Activated T-helper 2 cell treated with anti-CD3 and anti-CD28 coated beads, Interferon-gamma antibody, Interleukin-2, Interleukin-4, amounts not matched to agents 10 μg/mL and 5 μg/mL and 100 μg/mL, durations not matched to agents 14 hours and 24 hours and 36 hours (primary cell): ENCODE measurements around the gene NOL12. TPM values are rescaled to one million over a fixed set of nuclear protein-coding genes. Genes with fewer than 3 reads are reported as not detected.
A peak's percentile ranks its signal among the peaks of the same experiment; 100 is the strongest.
"Not testable (repeated sequence)": the region's sequence is repeated elsewhere in the genome, so short reads cannot be mapped to it uniquely, and the experiment has no call there.

ENCODE experiments used
- DNase-seq: peaks from one replicate; pipeline ENCODE4 v3.0.0; 2021; ENCODE audit warnings: low spot score
- H3K27ac Mint-ChIP-seq: one replicate; pipeline ENCODE4 v1.8.0; 2021; ENCODE audit warnings: mixed read lengths
- H3K27me3 Mint-ChIP-seq: one replicate; pipeline ENCODE4 v1.8.0; 2021; ENCODE audit warnings: low read depth, mixed read lengths
- H3K36me3 Mint-ChIP-seq: one replicate; pipeline ENCODE4 v1.8.0; 2021; ENCODE audit warnings: low read depth, mixed read lengths
- H3K4me1 Mint-ChIP-seq: one replicate; pipeline ENCODE4 v1.8.0; 2021; ENCODE audit warnings: low read depth, mixed read lengths
- H3K4me3 Mint-ChIP-seq: one replicate; pipeline ENCODE4 v1.8.0; 2021; ENCODE audit warnings: low read depth, mild to moderate bottlenecking, moderate library complexity, mixed read lengths
- H3K9me3 Mint-ChIP-seq: one replicate; pipeline ENCODE4 v1.8.0; 2021; ENCODE audit warnings: mixed read lengths
- intact Hi-C: fragments of 100-400 bp; cut with micrococcal nuclease; formaldehyde crosslinking; loops from one replicate; pipeline ENCODE4 v1.15.1; 2023
- total RNA-seq: library from RNA; stranded (reverse); gene quantifications from 2 replicates; pipeline ENCODE4 v1.2.3, GENCODE V29; 2022

NOL12 gene
- total RNA-seq, 1 donor from 2014 or later: 60.6 TPM

GRCh38 chr22:37650463-37651136 is 35.5 kb upstream of the NOL12 start:
- no peak overlapping the region for H3K27ac Mint-ChIP-seq
- H3K4me1 Mint-ChIP-seq: no peaks in the 10 kb centered on the region
- H3K4me3 Mint-ChIP-seq: no peak overlapping the region
- intact Hi-C loops: no loop called here
- no peaks in the 10 kb centered on the region for H3K9me3 Mint-ChIP-seq
- H3K36me3 Mint-ChIP-seq: peaks cover 65% of the 10 kb centered on the region
- DNase-seq: no peak
- no peaks in the 10 kb centered on the region for H3K27me3 Mint-ChIP-seq

GRCh38 chr22:37654563-37655251 is 31.4 kb upstream of the NOL12 start:
- intact Hi-C loops: no loop called here
- H3K27ac Mint-ChIP-seq: peak overlapping the region; percentile 33
- H3K9me3 Mint-ChIP-seq: no peaks in the 10 kb centered on the region
- no peak overlapping the region for H3K4me3 Mint-ChIP-seq
- H3K4me1 Mint-ChIP-seq: peaks cover 9% of the 10 kb centered on the region
- no peak for DNase-seq
- H3K36me3 Mint-ChIP-seq: peaks cover 40% of the 10 kb centered on the region
- H3K27me3 Mint-ChIP-seq: no peaks in the 10 kb centered on the region

DNA sequence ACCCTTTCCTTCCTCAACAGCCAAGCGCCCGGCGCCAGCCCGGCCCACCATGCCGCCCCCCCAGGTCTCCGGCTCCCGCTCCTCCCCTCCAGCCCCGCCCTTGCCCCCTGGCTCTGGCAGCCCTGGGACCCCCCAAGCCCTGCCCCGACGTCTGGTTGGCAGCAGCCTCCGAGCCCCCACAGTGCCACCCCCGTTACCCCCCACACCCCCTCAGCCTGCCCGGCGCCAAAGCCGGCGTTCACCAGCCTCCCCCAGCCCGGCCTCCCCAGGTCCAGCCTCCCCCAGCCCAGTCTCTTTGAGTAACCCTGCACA is 30.9 kb upstream of the NOL12 start:
- Mint-ChIP-seq H3K36me3 (peaks cover 36% of the 10 kb centered on the region), H3K4me3 (no peak overlapping the region), H3K27me3 (no peaks in the 10 kb centered on the region), H3K27ac (no peak overlapping the region), H3K9me3 (no peaks in the 10 kb centered on the region), H3K4me1 (peaks cover 14% of the 10 kb centered on the region)
- intact Hi-C loops: no loop called here
- DNase-seq: no peak

- intact Hi-C loops, H3K27me3 Mint-ChIP-seq, H3K4me3 Mint-ChIP-seq, H3K9me3 Mint-ChIP-seq, DNase-seq: not testable (repeated sequence)
- H3K4me1 Mint-ChIP-seq: peaks cover 24% of the 10 kb centered on the region
- peaks cover 38% of the 10 kb centered on the region for H3K36me3 Mint-ChIP-seq
- H3K27ac Mint-ChIP-seq: peak overlapping the region; percentile 36
Measured at GRCh38 chr22:37656583-37656982, 29.6 kb upstream of the NOL12 start.

DNA sequence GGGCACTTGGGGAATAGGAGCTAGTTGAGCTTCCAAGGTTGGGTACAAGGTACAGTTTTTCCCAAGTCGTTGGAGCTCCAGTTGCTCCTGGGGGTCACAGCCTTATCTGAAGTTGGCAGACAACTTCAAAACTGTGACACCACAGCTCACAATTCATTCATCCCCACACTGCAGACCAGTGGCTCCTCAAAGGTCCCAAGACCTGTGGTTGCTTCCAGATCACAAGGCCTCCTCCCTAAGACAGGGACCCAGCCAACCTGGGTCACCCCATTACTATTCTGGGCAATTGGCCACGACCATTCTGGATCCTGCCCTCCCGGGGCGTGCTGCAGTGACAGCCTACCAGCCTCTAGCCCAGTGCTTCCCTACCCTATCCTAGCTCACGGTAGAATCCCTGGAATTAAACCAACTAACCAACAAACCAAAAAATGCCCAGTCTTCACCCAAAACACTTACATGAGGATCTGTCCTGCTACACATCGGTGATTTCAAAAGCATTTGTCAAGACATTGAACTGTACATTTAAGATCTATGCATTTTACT is 28.5 kb upstream of the NOL12 start:
- H3K9me3 Mint-ChIP-seq: no peaks in the 10 kb centered on the region

GRCh38 chr22:37658133-37659065 is 27.7 kb upstream of the NOL12 start, which contains the start of gene PDXP:
TSS of gene PDXP (plus strand) at chr22:37658723. CDS start at chr22:37658783, 60 bp downstream.
- no peaks in the 10 kb centered on the region for H3K27me3 Mint-ChIP-seq
- no peaks in the 10 kb centered on the region for H3K9me3 Mint-ChIP-seq
- H3K36me3 Mint-ChIP-seq: peaks cover 22% of the 10 kb centered on the region
- intact Hi-C loops: loop anchor here (1.0 to 2.0 kb wide), 2 partner anchors 17 to 20 kb away; partner anchors contain the start of genes LGALS1 and SH3BP1
- H3K27ac Mint-ChIP-seq: peak within 1 kb of the TSS; percentile 89
- peaks cover 29% of the 10 kb centered on the region for H3K4me1 Mint-ChIP-seq
- DNase-seq: peak; percentile 98
- peak within 1 kb of the TSS; percentile 87 for H3K4me3 Mint-ChIP-seq

More for the DNA sequence above, 28.5 kb upstream of the NOL12 start:
- Mint-ChIP-seq H3K27ac (peak overlapping the region; percentile 89), H3K4me1 (peaks cover 29% of the 10 kb centered on the region), H3K36me3 (peaks cover 29% of the 10 kb centered on the region), H3K27me3 (no peaks in the 10 kb centered on the region), H3K4me3 (peak overlapping the region; percentile 84)
- intact Hi-C loops: loop anchor here (1.0 to 2.0 kb wide), 2 partner anchors 18 to 19 kb away; partner anchors contain the start of genes LGALS1 and SH3BP1
- no peak for DNase-seq

DNA sequence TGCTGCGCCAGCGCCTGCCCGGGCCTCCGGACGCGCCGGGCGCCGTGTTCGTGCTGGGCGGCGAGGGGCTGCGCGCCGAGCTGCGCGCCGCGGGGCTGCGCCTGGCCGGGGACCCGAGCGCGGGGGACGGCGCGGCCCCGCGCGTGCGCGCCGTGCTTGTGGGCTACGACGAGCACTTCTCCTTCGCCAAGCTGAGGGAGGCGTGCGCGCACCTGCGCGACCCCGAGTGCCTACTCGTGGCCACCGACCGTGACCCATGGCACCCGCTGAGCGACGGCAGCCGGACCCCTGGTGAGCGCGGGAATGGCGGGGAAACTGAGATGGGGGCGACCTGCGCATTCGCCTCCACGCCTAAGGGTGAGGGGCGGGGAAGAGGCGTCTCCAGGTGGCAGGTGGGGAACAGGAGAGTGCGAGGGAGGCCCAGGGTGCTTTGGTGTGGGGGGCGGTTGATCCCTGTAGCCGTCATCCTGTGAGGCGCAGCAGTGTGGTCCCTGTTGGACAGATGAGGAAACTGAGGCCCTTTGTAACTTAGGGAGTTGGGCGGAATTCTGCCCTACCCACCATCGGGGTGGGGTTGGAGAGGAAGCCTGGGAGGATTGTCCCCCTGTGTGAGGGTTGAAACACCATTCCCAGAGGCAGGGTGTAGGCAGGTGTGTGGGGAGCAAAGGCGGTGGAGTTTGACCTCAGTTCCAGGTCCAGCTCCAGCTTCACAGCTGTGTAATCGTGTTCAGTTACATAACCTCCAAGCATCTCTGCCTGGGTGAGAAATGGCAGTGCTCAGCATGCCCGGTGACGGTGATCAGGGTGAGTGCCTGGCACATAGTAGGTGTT is 26.9 kb upstream of the NOL12 start:
- H3K27me3 Mint-ChIP-seq: no peaks in the 10 kb centered on the region
- H3K36me3 Mint-ChIP-seq: peaks cover 18% of the 10 kb centered on the region
- H3K4me1 Mint-ChIP-seq: peaks cover 29% of the 10 kb centered on the region
- DNase-seq: no peak
- intact Hi-C loops: loop anchor here (2.0 kb wide), 1 partner anchor 20 kb away; the partner anchor contains the start of gene SH3BP1
- H3K9me3 Mint-ChIP-seq: no peaks in the 10 kb centered on the region
- peak overlapping the region; percentile 87 for H3K4me3 Mint-ChIP-seq
- H3K27ac Mint-ChIP-seq: peak overlapping the region; percentile 47

GRCh38 chr22:37659897-37660708 is 26.0 kb upstream of the NOL12 start:
- H3K27ac Mint-ChIP-seq: peak overlapping the region; percentile 47
- no peak for DNase-seq
- peak overlapping the region; percentile 87 for H3K4me3 Mint-ChIP-seq
- peaks cover 15% of the 10 kb centered on the region for H3K36me3 Mint-ChIP-seq
- H3K4me1 Mint-ChIP-seq: peaks cover 29% of the 10 kb centered on the region
- intact Hi-C loops: loop anchor here (2.0 kb wide), 1 partner anchor 21 kb away; the partner anchor contains the start of gene SH3BP1
- H3K27me3 Mint-ChIP-seq: no peaks in the 10 kb centered on the region
- H3K9me3 Mint-ChIP-seq: no peaks in the 10 kb centered on the region

DNA sequence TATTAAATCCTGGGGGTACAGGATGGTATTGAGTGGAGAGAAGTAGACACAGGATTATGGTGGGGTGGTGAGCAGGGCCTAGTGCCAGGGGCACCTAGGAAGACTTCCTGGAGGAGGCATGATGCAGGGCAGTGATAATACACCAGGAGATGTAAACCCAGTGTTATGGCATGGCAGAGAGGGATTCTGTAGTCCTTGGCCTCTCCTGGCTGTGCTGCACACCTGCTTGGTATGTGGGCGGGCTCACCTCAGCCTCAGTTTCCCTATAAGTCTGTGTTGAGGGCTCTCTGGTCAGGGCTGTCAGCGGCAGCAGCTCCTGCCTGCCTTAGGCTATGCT is 25.5 kb upstream of the NOL12 start:
- Mint-ChIP-seq H3K27me3 (no peaks in the 10 kb centered on the region), H3K4me1 (peaks cover 29% of the 10 kb centered on the region), H3K27ac (no peak overlapping the region), H3K9me3 (no peaks in the 10 kb centered on the region), H3K36me3 (peaks cover 20% of the 10 kb centered on the region), H3K4me3 (peak overlapping the region; percentile 87)
- intact Hi-C loops: no loop called here
- DNase-seq: no peak

DNA sequence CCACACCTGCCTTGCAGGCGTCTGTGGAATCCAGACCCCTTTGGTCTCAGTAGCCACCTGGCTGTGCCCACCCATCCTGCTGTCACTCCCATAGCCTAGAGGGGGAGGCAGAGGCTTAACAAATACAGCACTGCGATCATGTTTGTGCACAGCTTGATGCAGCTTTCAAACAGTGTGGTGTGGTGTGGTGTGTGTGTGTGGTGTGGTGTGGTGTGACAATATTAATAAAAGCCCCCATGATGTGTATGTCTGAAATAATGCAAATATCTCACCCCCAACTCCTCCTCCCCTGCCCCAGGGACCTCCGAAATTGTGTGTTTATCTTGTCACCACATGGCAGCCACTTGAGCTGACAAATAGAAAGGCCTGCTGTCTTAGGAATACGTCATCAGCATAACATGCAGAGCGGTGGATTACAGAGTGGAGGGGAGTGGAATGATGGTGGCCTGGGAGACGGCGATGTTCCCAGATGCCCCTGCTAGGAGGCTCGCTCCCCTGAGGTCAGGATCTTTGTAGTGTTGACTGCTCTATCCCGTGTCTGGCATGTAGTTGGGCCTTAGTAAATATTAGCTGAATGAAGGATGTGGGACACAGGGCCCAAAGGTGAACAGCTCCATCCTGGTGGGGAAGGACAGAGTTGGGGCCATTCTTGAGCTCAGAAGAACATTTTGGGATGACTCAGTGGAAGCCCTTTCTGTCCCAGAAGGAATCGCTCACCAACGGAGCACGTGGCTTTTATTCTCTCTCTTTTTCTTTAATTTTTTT is 24.8 kb upstream of the NOL12 start:
- DNase-seq: no peak
- no peak overlapping the region for H3K27ac Mint-ChIP-seq
- peaks cover 32% of the 10 kb centered on the region for H3K4me1 Mint-ChIP-seq
- no peaks in the 10 kb centered on the region for H3K9me3 Mint-ChIP-seq
- peak overlapping the region; percentile 87 for H3K4me3 Mint-ChIP-seq
- peaks cover 26% of the 10 kb centered on the region for H3K36me3 Mint-ChIP-seq
- intact Hi-C loops: no loop called here
- no peaks in the 10 kb centered on the region for H3K27me3 Mint-ChIP-seq

- Mint-ChIP-seq H3K27me3 (no peaks in the 10 kb centered on the region), H3K9me3 (no peaks in the 10 kb centered on the region), H3K27ac (no peak overlapping the region), H3K4me3 (no peak overlapping the region), H3K36me3 (peaks cover 33% of the 10 kb centered on the region), H3K4me1 (peaks cover 35% of the 10 kb centered on the region)
- intact Hi-C loops: no loop called here
- DNase-seq: no peak
Measured at GRCh38 chr22:37662039-37662438, 24.1 kb upstream of the NOL12 start.
